Mesenteric fat pad (tissue), 1 donor: Measurements from ENCODE around the gene TBC1D1. TPM values are rescaled to one million over a fixed set of nuclear protein-coding genes. Genes with fewer than 3 reads are reported as not detected.
"Not testable (repeated sequence)": the region's sequence is repeated elsewhere in the genome, so short reads cannot be mapped to it uniquely, and the experiment has no call there.

Experiments used
- DNase-seq: peaks from one replicate; pipeline ENCODE4 v3.0.0-alpha.2; 2020; ENCODE audit warnings: low spot score
- total RNA-seq: library from RNA; stranded (reverse); fragmentation: NEBNext Ultra II Directional; extraction: Animal tissue kit (Norgen Biotek cat#: 25700); gene quantifications from one replicate; pipeline ENCODE4 v1.2.1, GENCODE V29; 2021
- donor health status: DM: yes; HTN: yes; CAD: no.

TBC1D1 gene
- total RNA-seq, 1 donor from 2014 or later = 45.3 TPM

DNA sequence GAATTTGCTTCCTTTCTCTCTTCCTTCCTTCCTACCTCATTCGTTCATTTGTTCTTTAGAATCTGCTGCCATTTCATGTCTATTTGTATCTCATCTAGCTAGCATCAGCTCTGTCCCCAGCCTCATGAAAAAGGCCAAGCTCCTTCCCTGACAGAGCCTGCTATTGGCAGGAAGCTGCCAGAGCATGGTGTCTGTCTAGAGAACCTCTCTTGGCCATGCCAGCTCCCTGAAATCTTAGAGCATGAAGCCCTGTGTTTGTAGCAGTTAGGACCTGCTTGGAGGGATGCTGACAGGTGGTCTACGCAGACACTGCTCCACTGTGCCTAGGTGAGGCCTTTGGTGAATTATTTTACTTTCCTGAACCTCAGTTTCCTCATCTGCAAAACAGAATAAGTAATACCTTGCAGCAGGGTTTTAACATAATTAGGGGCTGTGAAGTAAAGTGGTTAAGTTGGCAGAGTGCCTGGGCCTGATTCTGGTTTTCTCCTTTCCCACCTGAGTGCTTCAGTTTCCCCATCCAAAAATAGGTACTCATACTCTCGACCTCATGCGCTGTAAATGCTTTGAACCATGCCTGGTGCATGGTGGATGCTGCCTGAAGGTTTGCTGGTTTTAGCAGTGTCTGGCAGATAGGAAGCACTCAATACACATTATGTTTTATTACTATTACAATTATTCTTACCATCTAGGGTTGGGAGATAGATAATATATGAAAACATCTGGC, 74.0 kb downstream of the TBC1D1 start:
- no peak for DNase-seq

DNA sequence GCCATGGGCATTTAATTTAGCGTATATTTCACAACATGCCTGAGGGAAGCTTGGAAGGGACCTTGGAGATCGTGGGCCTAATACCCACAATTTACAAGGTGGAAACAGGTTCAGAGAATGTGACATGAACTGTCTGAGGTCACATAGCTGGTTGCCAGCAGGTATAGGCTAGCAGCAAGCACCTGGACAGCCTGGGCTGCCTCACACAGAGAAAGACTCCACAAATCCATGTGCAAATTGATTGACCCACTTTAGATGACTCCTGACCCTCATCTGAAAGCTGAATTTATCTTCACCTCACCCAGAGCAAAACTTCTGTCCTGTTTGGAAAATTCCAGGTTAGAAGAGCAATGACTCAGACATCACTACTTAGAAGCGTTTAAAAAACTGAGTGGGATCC, 75.2 kb downstream of the TBC1D1 start:
- no peak for DNase-seq

DNA sequence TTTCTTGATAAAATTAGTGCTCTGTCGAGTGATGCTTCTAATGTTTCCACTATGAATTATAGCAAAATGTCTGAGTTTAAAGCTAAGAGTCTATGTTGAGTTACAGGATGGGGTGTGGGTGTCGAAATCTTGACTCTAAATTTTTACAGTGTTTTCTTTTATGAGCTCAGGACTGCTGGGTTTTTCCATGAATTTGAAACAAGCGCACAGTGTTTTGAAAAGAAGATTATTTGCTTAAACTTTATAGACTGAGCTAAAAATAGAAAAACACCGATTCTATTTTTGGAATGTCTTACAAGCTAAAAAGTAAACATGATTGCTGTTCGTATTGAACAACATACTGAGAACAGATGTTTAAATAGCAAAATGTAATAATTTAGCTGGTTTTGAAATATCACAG, 76.9 kb downstream of the TBC1D1 start:
- DNase-seq = no peak

DNA sequence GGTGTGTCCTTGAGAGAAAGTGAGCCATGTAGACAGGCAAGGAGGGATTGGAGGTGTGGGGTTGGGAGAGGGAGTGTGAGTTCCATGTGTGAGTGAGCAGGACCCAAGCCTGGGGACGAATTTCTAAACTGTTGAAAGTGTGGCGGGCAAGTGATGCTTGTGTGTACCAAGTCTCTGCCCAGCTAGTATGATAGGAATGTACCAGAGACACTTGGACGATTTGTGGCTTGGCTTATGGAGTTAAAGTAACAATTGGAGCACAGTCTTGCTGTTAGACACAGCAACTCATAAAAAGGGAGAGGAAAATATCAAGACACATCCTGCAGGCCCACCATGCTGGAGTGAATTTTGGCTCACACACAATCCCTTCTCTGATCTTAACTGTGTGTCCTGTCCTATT, 77.9 kb downstream of the TBC1D1 start:
- no peak for DNase-seq

DNA sequence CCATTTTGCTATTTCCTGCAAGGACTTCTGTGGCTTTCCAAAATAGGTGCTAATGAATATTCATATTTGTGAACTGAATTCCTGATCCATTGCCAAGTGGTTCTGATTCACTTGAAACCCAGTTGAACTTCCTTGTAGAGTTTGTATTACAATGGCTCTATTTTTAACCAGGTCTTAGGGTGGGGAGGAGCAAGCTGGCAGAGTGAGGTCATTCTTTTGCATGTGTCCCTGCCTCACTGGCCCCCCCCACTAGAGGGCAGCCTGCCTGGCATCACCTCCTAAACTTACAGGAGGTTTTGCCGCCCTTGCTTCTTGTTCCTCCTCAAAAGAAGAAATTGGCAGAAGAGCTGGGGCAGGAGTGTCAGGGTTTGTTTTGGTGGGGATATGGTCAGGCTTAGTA, 79.8 kb downstream of the TBC1D1 start:
- DNase-seq = no peak

DNA sequence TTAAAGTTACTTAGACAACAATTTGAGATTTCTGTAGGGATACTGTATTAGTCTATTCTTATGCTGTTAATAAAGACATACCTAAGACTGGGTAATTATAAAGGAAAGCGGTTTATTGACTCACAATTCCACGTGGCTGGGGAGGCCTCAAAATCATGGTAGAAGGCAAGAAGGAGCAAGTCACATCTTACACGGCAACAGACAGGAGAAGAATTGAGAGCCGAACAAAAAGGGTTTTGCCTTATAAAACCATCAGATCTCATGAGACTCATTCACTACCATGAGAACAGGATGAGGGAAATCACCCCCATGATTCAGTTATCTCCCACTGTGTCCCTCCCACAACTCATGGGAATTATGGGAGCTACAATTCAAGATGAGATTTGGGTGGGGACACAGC, 80.3 kb downstream of the TBC1D1 start:
- DNase-seq = no peak

DNA sequence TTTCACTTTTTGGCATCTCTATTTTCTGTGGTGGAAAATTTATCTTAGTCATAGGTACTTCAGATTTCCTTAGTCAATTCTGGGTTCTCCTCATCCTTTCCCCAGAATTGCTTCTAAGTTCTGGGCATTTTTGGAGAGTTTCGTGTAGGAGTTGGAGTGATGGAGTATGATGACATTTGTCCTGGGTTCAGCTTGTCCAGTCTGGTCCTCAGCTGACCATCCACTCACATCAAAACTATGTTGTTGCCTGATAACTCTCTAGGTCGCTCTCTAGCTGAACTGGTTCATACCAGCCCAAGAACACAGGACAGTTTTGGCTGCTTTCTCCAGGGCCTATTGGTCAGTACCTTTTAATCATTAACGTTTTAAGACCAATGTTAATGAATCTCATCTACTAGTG, 82.6 kb downstream of the TBC1D1 start:
- DNase-seq = no peak

DNA sequence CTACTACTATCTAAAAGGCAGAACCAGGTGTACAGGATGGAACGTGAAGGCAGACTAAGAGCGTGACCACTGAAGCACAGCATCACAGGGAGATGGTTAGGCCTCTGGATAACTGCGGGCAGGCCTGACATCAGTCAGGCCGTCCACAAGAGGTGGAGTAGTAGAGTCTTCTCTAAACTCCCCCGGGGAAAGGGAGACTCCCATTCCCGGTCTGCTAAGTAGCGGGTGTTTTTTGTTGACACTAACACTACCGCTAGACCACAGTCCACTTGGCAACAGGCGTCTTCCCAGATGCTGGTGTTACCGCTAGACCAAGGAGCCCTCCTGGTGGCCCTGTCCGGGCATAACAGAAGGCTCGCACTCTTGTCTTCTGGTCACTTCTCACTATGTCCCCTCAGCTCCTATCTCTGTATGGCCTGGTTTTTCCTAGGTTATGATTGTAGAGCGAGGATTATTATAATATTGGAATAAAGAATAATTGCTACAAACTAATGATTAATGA, 84.5 kb downstream of the TBC1D1 start:
- DNase-seq = not testable (repeated sequence)

DNA sequence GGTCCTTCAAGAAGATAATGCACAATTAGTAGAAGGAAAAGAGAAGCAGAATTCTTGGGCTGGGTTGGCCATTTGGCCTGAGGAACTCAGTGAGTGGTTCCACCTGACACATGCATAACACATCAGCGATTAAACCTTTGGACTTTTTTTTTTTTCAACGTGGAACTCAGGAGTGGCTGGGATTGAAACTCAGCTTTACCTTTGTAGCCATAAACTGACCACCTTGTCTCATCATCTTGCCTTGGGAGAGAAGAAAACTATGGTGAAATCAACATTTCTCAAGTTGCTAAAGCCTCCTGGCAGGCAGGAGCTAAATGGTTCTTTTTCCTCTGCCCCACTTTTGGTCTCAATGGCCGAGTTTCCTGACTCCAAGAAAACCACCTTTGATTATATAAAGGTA, 85.6 kb downstream of the TBC1D1 start:
- DNase-seq = no peak

DNA sequence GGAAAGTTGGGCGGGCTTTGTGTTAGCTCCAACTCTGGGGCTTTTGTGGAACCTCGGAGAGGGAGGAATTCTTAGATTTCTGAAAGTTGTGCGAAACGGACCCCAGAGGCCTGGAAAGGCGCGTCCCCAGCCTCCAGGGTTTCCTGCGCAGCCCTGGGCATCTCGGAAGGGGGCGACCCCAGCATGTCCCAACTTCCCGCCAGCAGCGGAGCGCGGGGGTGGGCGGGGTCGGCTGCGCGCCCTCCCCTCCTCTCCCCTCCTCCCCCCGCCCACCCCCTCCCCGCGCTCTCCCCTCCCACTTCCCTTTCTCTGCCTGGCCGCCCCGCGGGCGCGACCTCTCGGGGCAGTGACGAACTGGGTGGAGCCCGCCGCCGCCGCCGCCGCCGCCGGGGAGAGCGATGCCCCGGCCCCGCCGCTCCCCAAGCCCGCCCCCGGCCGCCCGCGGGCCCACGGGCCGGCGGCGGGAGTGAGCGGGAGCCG, 86.1 kb downstream of the TBC1D1 start:
- DNase-seq = peak; percentile 96

DNA sequence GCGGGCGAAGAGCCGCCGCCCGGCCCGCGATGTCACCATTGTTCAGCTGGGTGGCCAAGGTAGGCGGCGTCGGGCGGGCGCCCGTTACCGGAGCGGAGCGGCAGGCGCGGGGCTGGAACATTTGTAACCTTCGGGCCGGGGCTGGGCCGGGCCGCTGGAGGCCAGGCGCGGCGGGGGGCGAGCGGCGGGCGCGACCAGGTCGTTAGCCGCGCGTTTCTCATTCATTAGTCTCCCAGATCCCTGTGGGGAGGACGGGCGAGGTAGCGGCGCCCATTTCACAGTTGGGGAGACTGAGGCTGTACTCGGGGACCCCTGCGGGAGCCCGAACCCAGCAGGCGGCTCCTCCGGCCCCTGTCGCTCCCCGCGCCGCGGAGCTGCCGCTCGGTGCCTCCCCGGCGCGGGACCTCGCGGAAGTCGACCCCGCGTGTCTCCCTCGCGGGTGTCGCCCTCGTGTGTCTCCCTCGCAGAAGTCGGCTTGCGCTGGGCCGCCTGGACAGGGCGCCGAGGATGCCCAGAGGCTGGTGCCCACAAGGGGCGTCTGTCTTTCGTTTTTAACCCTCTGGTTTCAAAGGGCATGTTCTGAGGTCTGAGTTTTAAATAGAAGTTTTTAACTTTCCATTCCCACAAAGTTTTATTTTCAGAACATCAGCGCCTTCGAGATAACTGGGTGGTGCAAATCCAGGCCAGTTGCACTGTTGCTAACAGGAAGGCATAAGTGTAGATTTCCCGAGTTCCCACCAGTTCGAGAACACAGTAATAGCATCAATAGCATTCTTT, 86.8 kb downstream of the TBC1D1 start:
- DNase-seq = peak; percentile 93

DNA sequence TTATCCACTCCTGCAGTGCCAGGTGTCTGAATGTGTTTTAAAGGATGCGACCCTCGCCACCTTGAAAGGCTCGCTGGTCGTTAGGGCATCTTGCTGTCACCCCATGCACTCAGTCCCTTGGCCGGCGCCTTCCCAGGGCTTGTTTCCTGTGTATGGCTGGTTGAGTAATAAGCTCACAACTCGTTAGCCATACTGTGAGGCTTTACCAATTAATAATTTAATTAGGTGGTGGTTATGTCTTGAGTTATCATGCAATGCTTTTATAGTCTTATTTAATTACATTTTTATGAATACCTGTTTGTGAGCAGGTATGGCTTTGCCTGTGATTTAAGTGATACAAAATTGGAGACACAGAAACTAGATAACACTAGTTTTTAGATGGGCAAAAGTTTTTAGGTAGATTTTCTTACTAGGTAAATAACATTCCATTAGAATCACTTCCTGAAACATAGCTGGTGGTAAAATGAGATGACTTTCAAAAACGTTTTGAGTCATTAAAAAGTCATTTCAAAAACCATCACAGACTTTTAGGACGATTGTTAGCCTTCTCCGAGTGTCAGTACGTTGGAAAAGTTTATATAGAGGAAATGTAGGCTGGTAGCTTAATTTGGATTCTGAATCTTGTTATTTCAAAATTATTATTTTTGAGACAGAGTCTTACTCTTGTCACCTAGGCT, 87.5 kb downstream of the TBC1D1 start:
- no peak for DNase-seq

DNA sequence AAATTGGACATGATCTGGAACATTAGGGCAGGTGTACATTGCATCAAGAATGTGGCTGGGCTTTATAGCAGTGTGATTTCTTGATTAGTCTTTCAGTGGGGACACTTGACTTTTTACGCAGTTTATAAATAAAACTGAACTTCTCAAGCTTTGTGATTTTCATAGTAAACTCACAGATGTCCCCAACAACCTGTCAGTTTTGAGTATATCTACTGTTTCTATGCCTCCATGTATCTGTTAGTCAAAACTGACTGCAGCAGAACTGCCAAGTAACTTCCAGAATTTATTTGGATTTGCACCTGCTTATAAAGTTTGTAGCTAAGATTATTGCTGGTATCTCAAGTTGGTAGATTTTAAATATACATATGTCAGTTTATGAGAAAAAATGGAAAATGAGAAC, 89.4 kb downstream of the TBC1D1 start:
- no peak for DNase-seq

DNA sequence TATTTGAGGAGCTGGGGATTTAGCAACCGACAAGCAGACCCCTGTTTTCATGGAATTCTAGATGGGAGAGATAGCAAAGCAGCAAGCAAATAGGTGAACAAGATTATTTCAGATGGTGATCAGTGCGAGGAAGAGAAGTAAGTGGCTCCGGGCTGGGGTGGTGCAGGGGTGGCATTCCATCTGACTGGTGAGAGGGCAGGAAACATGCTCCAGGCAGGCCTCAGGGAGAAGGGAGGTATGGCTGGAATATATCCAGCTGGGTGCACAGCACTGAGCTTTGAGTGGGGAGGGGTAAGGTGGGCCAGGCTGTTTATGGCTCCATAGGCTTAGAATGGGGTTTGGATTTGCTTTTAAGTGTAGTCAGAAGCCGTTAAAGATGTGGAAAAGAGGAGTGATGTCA, 90.5 kb downstream of the TBC1D1 start:
- no peak for DNase-seq

DNA sequence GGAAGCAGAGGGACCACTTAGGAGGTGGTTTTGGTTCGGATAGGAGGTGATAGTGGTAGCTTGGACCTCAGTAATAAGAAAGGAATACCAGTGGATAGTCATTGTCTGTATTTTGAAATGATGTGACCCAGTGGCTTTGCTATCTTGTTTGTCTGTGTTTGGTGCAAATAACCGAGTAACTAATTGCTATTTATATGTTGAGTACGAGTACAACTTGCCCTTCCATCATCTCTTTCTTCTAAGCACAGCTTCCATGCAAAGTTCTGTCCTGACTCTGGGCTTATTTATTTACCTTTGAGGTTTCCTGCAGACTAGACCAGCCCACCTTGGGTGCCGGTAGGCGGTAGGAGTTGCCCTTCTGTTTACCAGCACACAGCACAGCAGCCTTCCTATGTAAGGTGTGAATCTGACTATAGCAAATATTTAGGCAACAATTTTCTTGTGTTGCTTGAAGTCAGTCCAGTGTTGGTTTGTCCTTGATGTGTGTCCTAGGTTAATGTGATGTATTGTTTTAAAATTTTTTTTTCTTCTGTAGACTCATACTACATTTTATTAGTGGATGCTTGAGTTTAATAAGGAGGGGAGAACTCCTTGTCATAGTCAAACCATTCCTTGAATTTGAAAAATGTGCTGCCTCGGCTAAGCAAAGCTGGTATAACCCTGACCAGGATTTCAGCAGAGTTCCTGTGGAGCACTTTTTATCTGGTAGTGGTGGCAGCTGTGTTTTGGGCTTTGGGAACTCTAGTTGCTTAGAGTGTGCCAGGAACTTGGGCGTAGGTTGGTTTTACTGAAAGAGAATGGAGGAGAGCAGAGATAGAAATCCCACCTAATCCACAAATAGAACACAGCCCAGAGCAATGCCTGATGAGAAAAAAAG, 91.2 kb downstream of the TBC1D1 start:
- no peak for DNase-seq

DNA sequence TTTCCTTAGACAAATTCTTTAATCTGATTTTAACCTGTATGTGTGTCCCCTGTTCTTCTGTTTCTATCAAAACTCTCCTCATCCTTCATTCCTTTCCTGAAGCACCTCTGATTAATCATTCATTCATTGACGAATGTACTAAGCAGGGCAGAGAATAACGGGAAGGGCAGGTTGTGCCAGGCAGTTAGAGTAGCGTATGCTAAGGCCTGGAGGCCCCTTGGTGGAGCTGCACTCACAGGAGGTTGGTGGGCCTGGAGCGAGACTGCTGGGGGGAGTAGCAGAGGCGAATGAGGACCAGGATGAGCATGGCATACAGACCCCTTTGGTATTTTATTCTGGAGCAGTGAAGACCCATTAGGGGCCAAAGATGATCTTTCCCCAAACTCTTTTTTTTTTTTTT, 91.9 kb downstream of the TBC1D1 start:
- DNase-seq = no peak

DNA sequence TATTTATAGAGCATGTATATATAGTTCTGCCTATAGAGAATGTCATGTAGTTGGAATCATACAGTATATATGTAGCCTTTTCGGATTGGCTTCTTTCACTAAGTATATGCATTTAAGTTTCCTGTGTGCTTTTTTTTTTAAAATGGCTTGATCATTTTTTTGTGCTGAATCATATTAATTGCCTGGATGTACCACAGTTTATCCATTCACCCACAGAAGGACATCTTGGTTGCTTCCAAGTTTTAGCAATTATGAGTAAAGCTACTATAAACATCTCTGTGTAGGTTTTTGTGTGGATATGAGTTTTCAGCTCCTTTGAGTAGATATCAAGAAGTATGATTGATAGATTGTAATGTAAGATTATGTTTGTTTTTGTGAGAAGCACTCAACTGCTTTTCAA, 93.1 kb downstream of the TBC1D1 start:
- DNase-seq = no peak

DNA sequence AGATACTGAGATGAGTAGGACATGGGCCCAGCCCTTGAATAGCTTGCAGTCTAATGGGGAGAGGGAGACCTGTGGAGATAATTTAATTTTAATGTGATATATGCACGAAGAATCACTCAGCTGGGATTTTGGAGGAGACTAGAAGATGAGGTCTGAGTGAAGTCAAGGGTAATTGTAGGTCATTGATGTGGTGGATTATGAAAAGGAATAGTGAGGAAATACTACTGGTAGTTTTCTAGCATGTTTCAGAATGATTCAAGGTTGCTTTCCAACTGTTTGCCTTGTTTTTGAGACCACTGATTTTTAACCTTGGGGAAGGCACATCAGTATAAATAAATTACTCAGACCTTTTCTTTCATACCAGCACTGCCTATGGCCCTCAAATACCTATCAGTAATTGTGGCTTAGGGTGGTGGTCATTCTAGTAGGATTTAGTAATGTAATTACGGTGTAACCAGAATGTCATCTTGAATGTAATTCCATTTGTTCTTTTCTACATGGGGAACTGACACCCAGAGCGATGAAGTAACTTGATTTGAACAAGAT, 94.9 kb downstream of the TBC1D1 start:
- no peak for DNase-seq

DNA sequence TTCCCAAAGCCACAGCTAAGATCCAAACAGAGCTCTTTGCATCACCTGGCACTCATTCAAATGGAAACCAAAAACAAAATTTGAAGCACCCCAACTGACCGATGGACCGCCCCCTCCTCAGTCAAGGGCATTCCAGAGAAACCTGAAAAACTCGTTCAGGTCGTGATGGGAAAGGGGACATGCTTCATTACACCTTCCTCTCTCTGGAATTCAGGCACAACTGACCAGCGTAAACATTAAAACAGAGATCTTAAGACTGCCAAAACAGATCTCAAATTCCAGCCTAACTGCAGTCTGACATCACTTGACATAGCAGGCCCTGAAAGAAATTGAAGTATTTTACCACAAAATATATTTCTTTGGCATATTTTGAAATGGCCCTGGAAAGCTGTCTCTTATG, 97.8 kb downstream of the TBC1D1 start:
- no peak for DNase-seq

DNA sequence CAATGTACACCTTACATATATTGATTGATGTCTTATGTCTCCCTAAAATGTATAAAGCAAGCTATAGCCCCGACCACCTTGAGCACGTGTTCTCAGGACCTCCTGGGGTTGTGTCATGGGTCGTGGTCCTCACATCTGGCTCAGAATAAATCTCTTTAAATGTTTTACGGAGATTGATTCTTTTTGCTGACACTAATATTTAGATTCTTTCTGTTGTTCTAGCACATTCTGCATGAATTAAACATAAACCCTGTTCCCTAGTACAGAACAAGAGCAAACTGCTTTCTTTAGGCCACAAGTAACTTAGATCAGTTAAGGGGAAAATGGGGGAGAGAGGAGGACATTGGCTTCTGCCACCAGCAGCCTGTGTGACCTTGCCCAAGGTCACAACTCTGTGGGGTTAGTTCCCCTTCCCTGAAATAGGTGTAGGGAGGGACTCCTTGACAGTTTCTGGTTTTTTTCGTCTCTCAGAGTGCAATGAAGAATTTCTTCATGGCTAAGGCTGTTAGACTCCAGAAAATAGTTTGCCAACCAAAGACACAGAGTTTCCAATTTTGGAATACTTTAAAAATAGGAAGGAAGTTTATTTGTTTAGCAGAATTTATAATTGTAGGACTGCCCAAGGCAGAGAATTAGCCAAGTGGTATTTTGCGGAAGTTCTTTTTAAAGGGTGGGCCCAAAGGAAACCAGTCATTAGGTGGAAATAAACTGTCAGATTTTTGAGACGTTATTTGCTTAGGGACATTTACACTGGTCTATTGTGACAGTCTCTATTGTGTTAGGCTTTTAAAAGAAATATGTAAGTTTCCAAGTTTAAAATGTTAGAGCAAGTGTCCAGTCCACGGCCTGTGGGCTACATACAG, 98.7 kb downstream of the TBC1D1 start:
- DNase-seq = no peak
